ENCODE measurements around the gene TXNL1.

DNA sequence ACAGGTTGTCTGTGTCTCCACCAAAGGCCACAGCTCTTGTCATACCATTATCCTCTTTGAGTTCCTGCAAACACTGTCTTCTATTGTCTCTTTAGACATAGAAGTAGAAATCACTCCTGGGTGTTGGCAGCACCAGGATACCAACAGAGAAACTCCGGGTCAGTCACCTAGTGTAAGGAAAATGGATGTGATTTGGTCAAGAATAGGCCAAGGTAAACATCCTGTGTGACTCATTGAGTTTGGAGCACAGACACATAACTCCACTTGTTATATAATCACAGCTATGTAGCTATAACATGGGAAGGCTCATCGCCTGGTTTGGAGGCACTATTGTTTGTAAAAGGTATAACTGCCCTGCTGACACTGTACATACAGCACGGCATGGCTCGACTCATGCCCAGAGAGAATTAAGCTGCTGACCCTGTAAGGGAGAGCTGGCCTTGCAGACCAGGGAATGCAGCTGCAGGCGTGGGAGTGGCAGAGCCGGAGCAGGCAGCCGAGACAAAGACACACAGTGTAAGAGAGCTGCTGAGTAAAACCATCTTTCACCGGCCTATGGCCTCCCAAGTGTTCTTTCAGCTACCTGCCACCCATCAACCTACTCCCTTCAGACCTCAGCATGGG lies 3.4 kb upstream of the TXNL1 start:
- no peak for TF ChIP-seq CTCF (conservative IDR thresholded peaks at IDR 0.05)
- no peak for TF ChIP-seq EZH2 (IDR thresholded peaks at IDR 0.05; ENCODE audit: low read depth)

Measured in PC-9 (cell line).